HG03039 (cell line): ENCODE data around the gene RPS4Y2.

Experiments used
- ATAC-seq: cut with Tn5 transposase; IDR thresholded peaks from one replicate; pipeline ENCODE4 v1.9.1; 2021; ENCODE audit warnings: mild to moderate bottlenecking, moderate library complexity; ENCODE audit not compliant: unreplicated experiment

The RPS4Y2 gene

DNA sequence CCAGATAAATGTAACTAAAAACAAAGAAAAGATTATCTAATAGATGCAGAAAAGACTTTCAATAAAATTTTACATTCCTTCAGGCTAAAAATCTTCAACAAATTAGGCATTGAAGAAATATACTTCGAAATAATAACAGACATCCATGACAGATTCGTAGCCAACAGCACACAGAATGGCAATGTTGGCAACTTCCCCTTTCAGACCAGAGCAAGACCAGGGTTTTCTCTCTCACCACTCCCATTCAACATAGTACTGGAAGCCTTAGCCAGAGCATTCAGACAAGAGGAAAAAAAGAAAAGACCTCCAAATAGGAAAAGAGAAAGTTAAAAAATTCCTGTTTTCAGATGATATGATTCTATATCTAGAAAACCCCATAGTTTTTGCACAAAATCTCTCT lies 61.2 kb downstream of the RPS4Y2 start:
- ATAC-seq = no peak
